ENCODE measurements around the gene NCOR1. TPM values are rescaled to one million over a fixed set of nuclear protein-coding genes. Genes with fewer than 3 reads are reported as not detected.

NCOR1 gene
- total and polyA plus RNA-seq, 2 of the 13 experiments (the other 11 are each of a cell fraction or from before 2014, with no cell fraction given), result 57.0 to 71.7 TPM

- TF ChIP-seq ZNF337 (CRISPR knock-in tag; IDR thresholded peaks at IDR 0.05; ENCODE audit: borderline replicate concordance, low read depth) (no peak), LBX2 (CRISPR knock-in tag; IDR thresholded peaks at IDR 0.05; ENCODE audit: borderline replicate concordance) (no peak), SOX6 (IDR thresholded peaks at IDR 0.05) (no peak), SOX6 (CRISPR knock-in tag; IDR thresholded peaks at IDR 0.05) (peak; percentile 56), ELF4 (CRISPR knock-in tag; IDR thresholded peaks at IDR 0.05; ENCODE audit: borderline replicate concordance) (no peak), PHB2 (IDR thresholded peaks at IDR 0.05; ENCODE audit: partially characterized antibody) (no peak), ZNF773 (CRISPR knock-in tag; IDR thresholded peaks at IDR 0.05; ENCODE audit: borderline replicate concordance) (no peak), ETV5 (CRISPR knock-in tag; IDR thresholded peaks at IDR 0.05; ENCODE audit: borderline replicate concordance) (peak; percentile 92), AFF4 (CRISPR knock-in tag; IDR thresholded peaks at IDR 0.05) (no peak; the same call in 1 of the 2 replicates), ZBTB42 (CRISPR knock-in tag; IDR thresholded peaks at IDR 0.05) (no peak), HNRNPH1 (optimal IDR thresholded peaks at IDR 0.05; ENCODE audit: low read depth, low read length) (no peak), ZSCAN5A (CRISPR knock-in tag; IDR thresholded peaks at IDR 0.05; ENCODE audit: borderline replicate concordance) (no peak; the same call in 1 of the 2 replicates), ZNF691 (CRISPR knock-in tag; IDR thresholded peaks at IDR 0.05; ENCODE audit: borderline replicate concordance, low read depth) (peak; percentile 67; the same call in 1 of the 2 replicates), DPF2 (CRISPR knock-in tag; IDR thresholded peaks at IDR 0.05; ENCODE audit: borderline replicate concordance, low read depth) (no peak), MTF2 (CRISPR knock-in tag; IDR thresholded peaks at IDR 0.05; ENCODE audit: borderline replicate concordance) (no peak; the same call in 1 of the 2 replicates), ZNF160 (CRISPR knock-in tag; IDR thresholded peaks at IDR 0.05) (no peak), CHCHD3 (CRISPR knock-in tag; IDR thresholded peaks at IDR 0.05) (no peak), NPAS2 (CRISPR knock-in tag; IDR thresholded peaks at IDR 0.05; ENCODE audit: borderline replicate concordance) (no peak), ZNF639 (CRISPR knock-in tag; conservative IDR thresholded peaks at IDR 0.05) (peak; percentile 85), ZNF432 (CRISPR knock-in tag; IDR thresholded peaks at IDR 0.05; ENCODE audit: borderline replicate concordance) (no peak), MED1 (CRISPR knock-in tag; IDR thresholded peaks at IDR 0.05) (peak; percentile 57; the same call in 1 of the 2 replicates), HNRNPL (IDR thresholded peaks at IDR 0.05; ENCODE audit: low read depth, low read length) (peak; percentile 44; the same call in 1 of the 2 replicates)
Observed at GRCh38 chr17:16215273-16215964, at the start of gene NCOR1 (continued).
